Tibial nerve (tissue), 4 donors: Measurements from ENCODE around the gene ANKRD44. TPM values are rescaled to one million over a fixed set of nuclear protein-coding genes. Genes with fewer than 3 reads are reported as not detected.

Experiments
- DNase-seq, 2 donors: peaks; one replicate each; pipeline ENCODE4 v3.0.0-alpha.2; 2019; ENCODE audit warnings: low spot score in 2 of 2
- H3K27ac ChIP-seq, 4 donors: fragments of 200-600 bp; sonication (generic) in 3 of 4; one replicate each; pipeline ENCODE4 v1.5.1; 2017 to 2019; ENCODE audit warnings: mild to moderate bottlenecking in 1 of 4
- H3K27me3 ChIP-seq, 2 donors: fragments of 200-600 bp; sonication (generic) in 1 of 2; one replicate each; pipeline versions ENCODE4 v1.5.1 to v1.6.0; 2017 to 2019
- H3K36me3 ChIP-seq, 3 donors: fragments of 200-600 bp; sonication (generic); one replicate each; pipeline ENCODE4 v1.5.1; 2018 to 2019
- H3K4me1 ChIP-seq, 4 donors: fragments of 200-600 bp; sonication (generic) in 3 of 4; one replicate each; pipeline ENCODE4 v1.5.1; 2017 to 2019
- H3K4me3 ChIP-seq, 4 donors: fragments of 200-600 bp; sonication (generic) in 3 of 4; one replicate each; pipeline ENCODE4 v1.5.1; 2017 to 2019; ENCODE audit warnings: mild to moderate bottlenecking in 1 of 4, moderate library complexity in 1 of 4
- H3K9me3 ChIP-seq, 4 donors: fragments of 200-600 bp; sonication (generic) in 3 of 4; one replicate each; pipeline ENCODE4 v1.5.1; 2017 to 2019
- EP300 ChIP-seq, 2 donors: sonication (generic); formaldehyde crosslinking; IDR thresholded peaks; one replicate each; pipeline ENCODE4 v1.6.1; 2017; ENCODE audit warnings: antibody characterized with exemption in 2 of 2, mild to moderate bottlenecking in 1 of 2
- POLR2A ChIP-seq, 2 donors: fragments of 450-650 bp; IDR thresholded peaks; one replicate each; pipeline ENCODE4 v1.6.1; 2017; ENCODE audit warnings: antibody characterized with exemption in 2 of 2, mild to moderate bottlenecking in 2 of 2, moderate library complexity in 2 of 2
- WGBS, 2 donors: methylation state at CpG; one replicate each; pipeline ENCODE4 v1.1.5; 2018; 5-methylcytosine and 5-hydroxymethylcytosine counted together
- total RNA-seq, 4 donors: library from RNA; depleted of rRNA; stranded (reverse); fragments of >200 nt; gene quantifications; one replicate each; pipeline ENCODE4 v1.1.0, GENCODE V29; 2016
- TF ChIP-seq, protein P1 (sequence below), 5 experiments: fragments of 200-600 bp in 3 of 5; fragments of 450-650 bp in 2 of 5; sonication (generic) in 3 of 5; IDR thresholded peaks; one replicate each; pipeline ENCODE4 v1.5.1; 2016 to 2019; ENCODE audit warnings: antibody characterized with exemption in 5 of 5, mild to moderate bottlenecking in 3 of 5, moderate library complexity in 2 of 5

ANKRD44 gene
- total RNA-seq, 4 donors from 2014 or later, result 28.5 to 48.9 (median 41.5) TPM

DNA sequence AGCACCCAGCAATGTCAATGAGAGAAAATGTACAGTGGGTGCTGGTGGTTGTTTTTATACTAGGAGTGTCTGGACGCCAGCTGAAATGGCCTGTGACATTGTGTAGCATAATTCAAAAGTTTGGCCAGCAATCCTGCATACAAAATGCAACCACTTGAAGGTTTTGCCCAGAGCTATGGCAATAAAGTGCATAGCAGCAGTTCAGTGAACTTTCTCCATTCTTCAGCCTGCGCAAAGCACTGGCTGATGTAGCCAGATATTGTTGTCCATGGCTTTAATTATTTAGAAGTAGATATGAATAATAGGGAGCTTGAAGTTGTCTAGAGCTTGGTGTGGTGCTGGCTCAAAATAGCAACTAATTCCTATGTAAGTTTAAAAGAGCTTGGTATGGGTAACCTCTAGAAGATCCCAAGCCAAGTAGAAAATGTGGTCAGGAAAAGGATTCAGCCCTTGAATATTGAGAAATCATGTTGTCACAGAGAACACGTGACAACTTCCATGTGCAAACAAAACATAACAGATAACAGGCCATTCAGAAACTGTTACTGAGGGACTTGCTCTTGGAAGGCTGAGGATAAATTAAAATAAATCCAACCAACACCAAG is 350.7 kb downstream of the ANKRD44 start:
- no peak overlapping the region for H3K4me3 ChIP-seq
- TF ChIP-seq EP300 (IDR thresholded peaks at IDR 0.05), result no peak
- H3K4me1 ChIP-seq, result no peaks in the 10 kb centered on the region
- 63 to 69% methylated on average over 3 of the region's 3 CpGs for WGBS, 2 donors
- no peaks in the 10 kb centered on the region for H3K27me3 ChIP-seq
- no peaks in the 10 kb centered on the region for H3K9me3 ChIP-seq
- H3K27ac ChIP-seq, result no peak overlapping the region
- H3K36me3 ChIP-seq, result no peaks in the 10 kb centered on the region
- DNase-seq, result no peak

DNA sequence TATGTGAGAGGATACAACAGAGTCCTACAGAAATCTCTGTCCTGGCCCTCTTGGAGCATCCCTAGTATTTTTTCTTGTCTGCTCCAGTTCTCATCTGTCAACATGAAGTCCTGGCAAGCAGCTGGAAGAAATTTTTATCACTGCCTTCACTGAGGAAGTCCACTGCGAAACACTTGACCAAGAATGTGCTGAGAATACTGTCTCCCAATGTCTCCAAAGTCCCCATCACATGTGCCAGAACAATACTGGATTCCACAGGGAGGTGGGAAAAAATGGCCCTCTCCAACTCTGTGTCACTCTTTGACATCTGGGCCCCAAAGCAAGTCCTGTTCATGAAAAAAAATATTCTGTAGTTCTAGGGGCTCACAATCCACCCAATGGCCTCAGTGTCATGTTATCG is 351.3 kb downstream of the ANKRD44 start:
- Histone ChIP-seq H3K27ac (no peak overlapping the region), H3K9me3 (no peaks in the 10 kb centered on the region), H3K4me3 (no peak overlapping the region), H3K4me1 (no peaks in the 10 kb centered on the region), H3K36me3 (no peaks in the 10 kb centered on the region), H3K27me3 (no peaks in the 10 kb centered on the region)
- TF ChIP-seq POLR2A (IDR thresholded peaks at IDR 0.05) (no peak), EP300 (IDR thresholded peaks at IDR 0.05) (no peak)
- TF ChIP-seq, protein P1, sequence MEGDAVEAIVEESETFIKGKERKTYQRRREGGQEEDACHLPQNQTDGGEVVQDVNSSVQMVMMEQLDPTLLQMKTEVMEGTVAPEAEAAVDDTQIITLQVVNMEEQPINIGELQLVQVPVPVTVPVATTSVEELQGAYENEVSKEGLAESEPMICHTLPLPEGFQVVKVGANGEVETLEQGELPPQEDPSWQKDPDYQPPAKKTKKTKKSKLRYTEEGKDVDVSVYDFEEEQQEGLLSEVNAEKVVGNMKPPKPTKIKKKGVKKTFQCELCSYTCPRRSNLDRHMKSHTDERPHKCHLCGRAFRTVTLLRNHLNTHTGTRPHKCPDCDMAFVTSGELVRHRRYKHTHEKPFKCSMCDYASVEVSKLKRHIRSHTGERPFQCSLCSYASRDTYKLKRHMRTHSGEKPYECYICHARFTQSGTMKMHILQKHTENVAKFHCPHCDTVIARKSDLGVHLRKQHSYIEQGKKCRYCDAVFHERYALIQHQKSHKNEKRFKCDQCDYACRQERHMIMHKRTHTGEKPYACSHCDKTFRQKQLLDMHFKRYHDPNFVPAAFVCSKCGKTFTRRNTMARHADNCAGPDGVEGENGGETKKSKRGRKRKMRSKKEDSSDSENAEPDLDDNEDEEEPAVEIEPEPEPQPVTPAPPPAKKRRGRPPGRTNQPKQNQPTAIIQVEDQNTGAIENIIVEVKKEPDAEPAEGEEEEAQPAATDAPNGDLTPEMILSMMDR (IDR thresholded peaks at IDR 0.05), result no peak
- no peak for DNase-seq
- whole genome bisulfite sequencing, 2 donors, result 72 to 75% methylated on average over 2 of the region's 2 CpGs

DNA sequence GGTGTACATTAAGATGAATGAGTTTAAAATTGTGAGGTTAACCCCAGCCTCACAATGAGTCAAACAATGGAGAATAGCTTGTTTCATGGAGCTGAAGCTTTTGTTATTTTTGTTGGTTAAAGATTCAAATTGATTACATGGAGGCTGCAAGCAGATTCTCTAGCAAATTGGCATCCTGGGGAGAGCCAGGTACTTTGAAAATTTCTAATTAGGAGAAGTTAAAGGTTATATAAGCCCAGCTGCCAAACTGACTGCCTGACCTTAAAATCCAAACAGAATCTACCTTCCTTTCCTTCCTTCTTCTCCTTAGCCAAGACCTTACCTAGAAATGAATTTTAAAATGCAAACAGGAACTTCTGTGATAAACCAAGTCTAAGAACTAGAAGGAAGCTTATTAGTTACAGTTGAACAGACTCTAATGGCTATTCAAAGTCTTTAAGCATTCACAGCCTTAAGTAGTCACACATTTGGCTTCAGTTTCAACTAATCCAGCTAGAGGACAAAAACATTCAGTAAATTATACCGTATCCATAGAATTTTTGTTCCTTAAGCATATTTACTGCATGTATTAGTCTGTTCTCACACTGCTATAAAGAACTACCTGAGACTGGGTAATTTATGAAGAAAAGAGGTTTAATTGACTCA is 352.6 kb downstream of the ANKRD44 start:
- Histone ChIP-seq H3K27me3 (no peaks in the 10 kb centered on the region), H3K4me1 (no peaks in the 10 kb centered on the region), H3K4me3 (no peak overlapping the region), H3K36me3 (no peaks in the 10 kb centered on the region), H3K9me3 (no peaks in the 10 kb centered on the region), H3K27ac (no peak overlapping the region)
- 77 to 86% methylated on average over 1 of the region's 1 CpG for WGBS, 2 donors
- TF ChIP-seq EP300 (IDR thresholded peaks at IDR 0.05) (no peak), POLR2A (IDR thresholded peaks at IDR 0.05) (no peak)
- TF ChIP-seq, protein P1 (IDR thresholded peaks at IDR 0.05), result no peak
- DNase-seq, result no peak

DNA sequence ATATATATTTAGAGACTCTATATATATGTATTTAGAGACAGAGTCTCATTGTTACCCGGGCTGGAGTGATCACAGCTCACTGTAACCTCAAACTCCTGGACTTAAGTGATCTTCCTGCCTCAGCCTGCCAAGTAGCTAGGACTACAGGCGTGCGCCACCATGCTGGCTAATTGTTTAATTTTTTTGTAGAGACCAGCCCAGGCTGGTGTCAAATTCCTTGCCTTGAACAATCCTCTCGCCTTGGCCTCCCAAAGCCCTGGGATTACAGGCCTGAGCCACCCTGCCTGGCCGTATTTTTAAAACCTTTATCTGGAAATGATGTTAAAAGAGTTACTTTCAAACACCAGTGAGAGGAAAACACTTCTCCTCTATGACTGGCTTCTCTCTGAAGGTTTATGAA is 353.1 kb downstream of the ANKRD44 start:
- no peak overlapping the region for H3K4me3 ChIP-seq
- no peak overlapping the region for H3K27ac ChIP-seq
- whole genome bisulfite sequencing, 2 donors, result 92 to 97% methylated on average over 5 of the region's 5 CpGs
- no peak for DNase-seq
- no peaks in the 10 kb centered on the region for H3K36me3 ChIP-seq
- TF ChIP-seq, protein P1 (IDR thresholded peaks at IDR 0.05), result no peak
- TF ChIP-seq EP300 (IDR thresholded peaks at IDR 0.05) (no peak), POLR2A (IDR thresholded peaks at IDR 0.05) (no peak)
- H3K4me1 ChIP-seq, result no peaks in the 10 kb centered on the region
- no peaks in the 10 kb centered on the region for H3K27me3 ChIP-seq
- no peaks in the 10 kb centered on the region for H3K9me3 ChIP-seq

DNA sequence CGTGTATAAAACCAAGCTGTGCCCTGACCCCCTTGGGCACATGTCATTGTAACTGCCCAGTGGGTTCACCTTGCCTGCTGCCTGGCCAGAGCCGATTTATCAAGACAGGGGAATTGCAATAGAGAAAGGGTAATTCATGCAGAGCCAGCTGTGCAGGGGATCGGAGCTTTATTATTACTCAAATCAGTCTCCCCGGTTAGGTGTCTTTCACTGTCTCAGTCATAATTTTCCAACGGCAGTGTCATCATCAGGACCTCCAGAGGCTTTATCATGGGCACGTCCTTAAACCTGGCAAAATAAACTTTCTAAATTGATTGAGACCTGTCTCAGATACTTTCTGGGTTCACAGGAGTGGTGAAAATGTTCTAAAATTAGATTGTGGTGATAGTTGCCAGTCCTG is 354.5 kb downstream of the ANKRD44 start:
- no peaks in the 10 kb centered on the region for H3K27me3 ChIP-seq
- WGBS, 2 donors, result 82 to 89% methylated on average over 6 of the region's 6 CpGs
- TF ChIP-seq, protein P1 (IDR thresholded peaks at IDR 0.05), result no peak
- TF ChIP-seq POLR2A (IDR thresholded peaks at IDR 0.05), result no peak
- no peak for TF ChIP-seq EP300 (IDR thresholded peaks at IDR 0.05)
- no peak for DNase-seq
- no peak overlapping the region for H3K27ac ChIP-seq
- no peaks in the 10 kb centered on the region for H3K4me1 ChIP-seq
- no peak overlapping the region for H3K4me3 ChIP-seq
- no peaks in the 10 kb centered on the region for H3K9me3 ChIP-seq
- no peaks in the 10 kb centered on the region for H3K36me3 ChIP-seq
